Fibroblast of lung (primary cell): ENCODE results near the gene SPIN1.

Source experiments
- EZH2 ChIP-seq: IDR thresholded peaks from 2 replicates; pipeline ENCODE4 v1.5.1; 2012; ENCODE audit warnings: low read length, control low read depth, mild to moderate bottlenecking; ENCODE audit errors: missing control alignments
- TF ChIP-seq, protein P1 (sequence below), 2 donors: IDR thresholded peaks in 1 of 2; conservative IDR thresholded peaks in 1 of 2; 1 replicate in 1 of 2; 2 replicates in 1 of 2; pipeline ENCODE4 v1.5.1; 2011 to 2012; ENCODE audit warnings: low read length in 2 of 2, control low read depth in 1 of 2, inconsistent platforms in 1 of 2, low read depth in 1 of 2, mild to moderate bottlenecking in 1 of 2

DNA sequence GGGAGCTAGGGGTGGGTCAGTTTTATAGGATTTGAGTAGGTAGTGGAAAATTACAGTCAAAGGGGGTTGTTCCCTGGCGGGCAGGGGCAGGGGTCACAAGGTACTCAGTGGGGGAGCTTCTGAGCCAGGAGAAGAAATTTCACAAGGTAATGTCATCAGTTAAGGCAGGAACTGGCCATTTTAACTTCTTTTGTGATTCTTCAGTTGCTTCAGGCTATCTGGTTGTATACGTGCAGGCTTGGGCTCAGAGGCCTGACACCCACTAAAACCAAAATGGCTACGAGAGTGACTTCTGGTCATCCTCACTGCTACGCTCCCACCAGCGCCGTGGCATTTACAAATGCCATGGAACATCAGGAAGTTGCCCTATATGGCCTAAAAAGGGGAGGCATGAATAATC, 126.0 kb downstream of the SPIN1 start:
- TF ChIP-seq, protein P1, sequence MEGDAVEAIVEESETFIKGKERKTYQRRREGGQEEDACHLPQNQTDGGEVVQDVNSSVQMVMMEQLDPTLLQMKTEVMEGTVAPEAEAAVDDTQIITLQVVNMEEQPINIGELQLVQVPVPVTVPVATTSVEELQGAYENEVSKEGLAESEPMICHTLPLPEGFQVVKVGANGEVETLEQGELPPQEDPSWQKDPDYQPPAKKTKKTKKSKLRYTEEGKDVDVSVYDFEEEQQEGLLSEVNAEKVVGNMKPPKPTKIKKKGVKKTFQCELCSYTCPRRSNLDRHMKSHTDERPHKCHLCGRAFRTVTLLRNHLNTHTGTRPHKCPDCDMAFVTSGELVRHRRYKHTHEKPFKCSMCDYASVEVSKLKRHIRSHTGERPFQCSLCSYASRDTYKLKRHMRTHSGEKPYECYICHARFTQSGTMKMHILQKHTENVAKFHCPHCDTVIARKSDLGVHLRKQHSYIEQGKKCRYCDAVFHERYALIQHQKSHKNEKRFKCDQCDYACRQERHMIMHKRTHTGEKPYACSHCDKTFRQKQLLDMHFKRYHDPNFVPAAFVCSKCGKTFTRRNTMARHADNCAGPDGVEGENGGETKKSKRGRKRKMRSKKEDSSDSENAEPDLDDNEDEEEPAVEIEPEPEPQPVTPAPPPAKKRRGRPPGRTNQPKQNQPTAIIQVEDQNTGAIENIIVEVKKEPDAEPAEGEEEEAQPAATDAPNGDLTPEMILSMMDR (conservative IDR thresholded peaks at IDR 0.05 in 1 of 2, IDR thresholded peaks at IDR 0.05 in 1 of 2; ENCODE audit: low read depth in 1 of 2, low read length in 2 of 2), result no peak
- TF ChIP-seq EZH2, result no peak
